Ramos (cell line): ENCODE results near the gene ZBTB40.

Experiments used
- in situ Hi-C: fragments of 300-500 bp; cut with MboI; formaldehyde crosslinking; loops from one replicate; pipeline ENCODE4 v1.14.3; 2022; ENCODE audit warnings: low sequenced_read_pairs; ENCODE audit not compliant: unreplicated experiment

Gene ZBTB40

DNA sequence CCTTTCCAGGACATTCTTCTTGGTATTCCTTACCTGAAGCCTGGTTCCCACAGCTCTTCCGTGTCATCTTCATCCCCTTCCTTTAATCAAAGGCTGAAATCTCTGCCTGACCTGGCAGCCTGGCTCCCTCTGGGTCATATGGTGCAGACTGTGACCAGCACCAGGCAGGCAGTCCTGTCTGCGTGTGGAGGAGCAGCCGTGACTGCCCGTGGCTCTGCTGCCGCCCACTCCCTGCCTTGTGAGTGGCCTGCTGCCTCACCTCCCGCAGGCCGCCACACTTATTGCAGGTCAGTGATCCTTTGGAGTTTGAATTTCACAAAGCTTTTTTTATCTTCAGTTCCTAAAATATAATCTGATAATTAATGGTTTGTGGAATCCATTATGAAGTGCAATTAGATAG lies 75.5 kb downstream of the ZBTB40 start:
- in situ Hi-C loops, result no loop called here

DNA sequence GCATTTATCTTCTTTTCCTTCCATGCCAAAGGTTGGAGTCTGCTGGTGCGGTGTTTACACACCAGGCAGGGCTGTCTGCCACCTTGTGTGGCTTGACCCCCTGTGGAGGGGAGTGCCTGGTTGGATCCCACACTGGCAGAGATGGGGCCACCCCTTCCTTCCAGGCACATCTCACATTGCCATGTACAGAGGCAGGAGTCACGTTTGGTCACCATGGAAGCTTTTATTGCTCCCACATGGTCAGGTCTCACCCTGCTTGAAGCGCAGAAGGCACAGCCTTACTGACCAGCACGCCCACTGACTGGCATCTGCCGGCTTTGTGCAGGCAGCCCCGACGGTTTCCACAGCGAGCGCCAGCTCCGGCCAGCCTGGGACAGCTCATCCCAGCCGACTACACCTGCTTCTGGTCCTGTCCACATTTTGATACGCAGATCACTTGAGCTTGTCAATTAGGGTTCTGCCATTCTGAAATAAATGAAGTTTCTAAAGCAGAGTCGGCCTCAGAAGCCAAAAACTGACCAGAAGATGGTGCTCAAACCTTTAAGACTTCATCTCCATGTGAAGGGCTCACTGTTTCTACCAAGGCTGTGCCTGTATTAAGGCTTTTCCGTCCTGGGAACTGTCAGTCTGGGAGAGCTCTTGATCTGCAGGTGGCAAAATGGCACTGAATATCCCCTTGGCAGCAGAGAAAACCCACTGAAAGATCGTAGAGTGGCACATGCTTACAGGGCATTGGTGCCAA lies 76.1 kb downstream of the ZBTB40 start:
- in situ Hi-C loops, result no loop called here

DNA sequence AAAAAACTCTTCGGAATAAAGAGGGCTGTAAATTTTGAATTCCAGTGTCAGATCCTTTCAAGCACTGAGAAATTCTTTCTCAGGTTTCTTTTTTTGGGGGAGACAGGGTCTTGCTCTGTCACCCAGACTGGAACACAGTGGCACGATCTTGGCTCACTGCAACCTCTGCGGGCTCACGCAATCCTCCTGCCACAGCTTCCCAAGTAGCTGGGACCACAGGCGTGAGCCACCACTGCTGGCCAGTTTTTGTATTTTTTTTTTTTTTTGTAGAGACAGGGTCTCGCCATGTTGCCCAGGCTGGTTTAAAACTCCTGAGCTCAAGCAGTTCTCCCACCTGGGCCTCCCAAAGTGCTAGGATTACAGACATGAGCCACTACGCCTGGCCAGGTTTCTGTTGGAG lies 76.8 kb downstream of the ZBTB40 start:
- in situ Hi-C loops, result no loop called here

DNA sequence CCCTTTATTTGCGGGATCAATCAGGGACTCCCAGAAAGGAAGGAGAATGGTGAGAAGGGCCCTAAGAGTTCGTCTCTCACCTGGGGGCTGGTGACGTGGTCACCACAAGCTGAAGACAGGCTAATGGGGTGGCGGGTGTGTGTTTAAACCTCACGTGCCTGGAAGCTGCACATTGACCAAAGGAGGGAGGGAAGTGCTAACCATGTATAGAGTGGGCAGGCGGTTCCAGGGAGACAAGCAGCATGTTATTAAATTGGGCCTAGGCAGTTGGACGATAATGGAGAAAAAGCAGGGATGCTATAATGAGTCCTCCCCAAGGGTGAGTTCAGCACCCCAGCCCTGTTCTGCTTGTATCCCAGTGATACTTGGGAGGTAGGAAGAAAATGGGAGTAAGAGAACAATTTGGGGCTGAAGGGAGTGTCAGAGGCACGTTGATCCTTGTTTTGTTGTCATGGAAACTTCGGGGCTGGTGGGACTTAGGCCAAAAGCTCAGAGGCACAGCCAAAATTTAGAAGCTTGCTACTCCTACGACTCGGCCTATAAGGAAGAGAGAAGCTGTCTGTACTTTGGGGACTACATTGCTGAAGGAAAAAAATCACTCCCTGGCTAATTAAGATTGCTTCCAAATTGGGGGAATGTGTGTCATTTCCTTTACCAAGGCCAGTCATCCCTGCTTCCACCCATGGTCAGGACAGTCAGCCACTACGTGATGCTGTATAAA lies 78.4 kb downstream of the ZBTB40 start:
- in situ Hi-C loops, result no loop called here

DNA sequence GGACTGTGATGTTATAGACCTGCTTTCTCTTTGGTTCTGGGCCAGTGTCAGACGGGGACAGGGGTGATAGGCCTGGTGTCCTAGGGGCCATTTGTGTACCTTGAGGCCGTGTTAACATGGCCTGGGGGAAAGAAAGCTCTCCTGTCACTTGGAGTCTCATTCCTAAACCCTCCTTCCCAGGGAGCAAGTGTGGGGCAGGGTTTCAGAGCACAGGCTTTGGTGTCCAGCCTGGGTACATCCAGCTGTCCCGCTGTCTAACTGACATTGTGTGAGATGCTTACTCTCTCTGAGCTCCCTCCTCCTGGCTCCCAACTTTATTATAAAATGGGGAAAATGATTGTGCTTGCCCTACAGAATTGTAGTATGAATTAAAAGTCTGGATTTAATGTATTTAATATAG lies 79.1 kb downstream of the ZBTB40 start:
- in situ Hi-C loops, result no loop called here

DNA sequence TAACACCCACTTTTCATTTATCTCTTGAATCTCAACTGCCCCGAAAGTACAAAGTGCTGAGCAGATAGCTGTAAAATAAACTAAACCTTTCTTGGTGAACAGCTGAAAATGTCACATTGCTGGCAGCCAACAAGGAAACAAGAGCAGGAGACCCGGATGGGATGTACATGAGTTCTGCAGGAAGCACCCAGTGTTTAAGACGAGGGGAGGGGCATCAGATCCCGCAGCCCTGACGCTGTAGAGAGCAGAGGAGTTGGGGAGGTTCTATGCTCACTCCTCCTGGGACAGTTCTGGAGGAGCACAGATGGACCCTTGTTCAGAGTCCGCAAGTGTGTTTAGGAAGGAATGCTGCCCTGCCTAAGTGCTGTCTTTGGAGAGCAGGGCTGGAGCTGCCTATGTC lies 79.6 kb downstream of the ZBTB40 start:
- in situ Hi-C loops, result no loop called here

DNA sequence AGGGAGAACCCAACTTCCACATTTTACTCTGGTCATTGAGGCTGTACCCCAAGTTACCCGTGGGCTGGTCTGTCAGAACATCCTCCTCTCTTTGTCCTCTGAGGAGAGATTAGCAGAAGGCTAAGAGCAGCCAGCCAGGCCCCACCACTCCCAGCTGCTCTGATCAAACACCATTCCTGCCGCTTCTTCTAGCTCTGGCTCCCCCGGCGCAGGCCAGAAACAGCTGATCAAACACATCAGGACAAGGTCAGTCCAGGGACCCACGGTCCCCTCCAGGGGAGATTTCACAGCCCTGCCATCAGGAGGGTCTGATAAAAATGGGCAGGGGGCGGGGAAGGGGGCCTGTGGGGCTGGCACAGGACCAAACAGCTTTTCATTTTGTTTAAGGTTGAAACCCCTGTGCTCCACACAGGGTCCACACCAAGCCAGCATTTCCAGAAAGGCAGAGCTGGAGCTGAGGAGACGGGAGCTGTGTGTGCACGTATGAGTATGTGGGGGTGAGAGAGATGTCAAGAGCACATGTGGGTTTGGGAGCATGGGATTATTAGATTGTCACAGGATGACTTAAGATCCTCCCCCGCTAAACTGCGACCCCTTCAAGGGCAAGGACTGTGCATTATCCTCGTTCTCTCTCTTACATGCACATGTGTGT lies 81.7 kb downstream of the ZBTB40 start:
- in situ Hi-C loops, result no loop called here

DNA sequence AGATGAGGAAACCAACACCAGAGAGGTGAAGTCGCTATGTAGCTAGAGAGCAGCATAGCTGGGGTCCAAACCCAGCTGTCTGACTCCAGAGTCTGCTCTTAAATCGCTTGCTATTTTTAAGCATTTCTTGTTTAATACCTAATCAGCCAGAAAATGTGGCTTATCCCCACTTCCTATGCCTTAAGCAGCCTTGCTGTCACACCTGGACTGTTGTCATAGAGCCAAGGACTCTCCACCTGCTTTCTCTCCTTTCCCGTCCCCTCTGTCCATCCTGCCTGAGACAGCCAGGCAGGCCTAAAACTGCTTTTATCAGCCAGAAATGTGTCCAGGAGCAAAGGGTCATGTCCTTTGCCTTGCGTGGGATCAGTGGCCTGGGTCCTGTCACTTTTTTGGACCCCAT lies 83.3 kb downstream of the ZBTB40 start:
- in situ Hi-C loops, result no loop called here

DNA sequence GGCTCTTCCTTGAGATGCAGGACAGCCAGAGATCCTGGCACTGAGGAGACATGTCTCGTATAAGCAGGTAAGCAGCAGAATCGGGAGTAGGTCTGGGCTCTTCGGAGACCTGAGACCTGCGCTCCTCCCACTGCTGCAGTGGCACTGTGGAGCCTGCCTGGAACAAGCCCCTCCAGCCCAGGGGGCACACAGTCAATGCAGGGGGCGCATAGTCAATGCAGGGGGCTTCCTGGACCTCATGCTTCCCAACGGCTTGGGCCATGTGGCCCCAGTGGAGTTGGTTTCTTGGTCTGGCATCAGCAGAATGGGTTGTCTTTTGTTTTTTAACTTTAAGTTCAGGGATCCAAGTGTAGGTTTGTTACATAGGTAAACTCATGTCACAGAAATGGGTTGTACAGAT lies 83.7 kb downstream of the ZBTB40 start:
- in situ Hi-C loops, result no loop called here

DNA sequence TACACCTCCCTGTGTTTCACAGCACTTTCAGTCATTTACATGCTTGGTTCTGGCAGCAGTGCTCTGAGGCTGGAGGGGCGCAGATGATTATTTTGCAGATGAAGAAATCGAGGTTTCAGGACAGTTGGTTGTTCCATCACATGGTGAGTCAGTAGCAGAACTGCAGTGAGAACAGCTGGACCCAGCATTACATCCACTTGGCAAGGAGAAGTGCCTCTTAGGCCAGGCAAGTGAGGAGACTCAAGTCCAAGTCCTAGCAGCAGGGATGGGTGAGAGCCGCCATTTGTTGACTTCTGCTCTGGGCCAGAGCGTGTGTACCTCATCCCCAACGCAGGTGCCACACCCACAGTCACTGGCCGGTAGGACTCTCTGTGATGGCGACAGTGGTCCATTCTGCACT lies 84.9 kb downstream of the ZBTB40 start:
- in situ Hi-C loops, result no loop called here

DNA sequence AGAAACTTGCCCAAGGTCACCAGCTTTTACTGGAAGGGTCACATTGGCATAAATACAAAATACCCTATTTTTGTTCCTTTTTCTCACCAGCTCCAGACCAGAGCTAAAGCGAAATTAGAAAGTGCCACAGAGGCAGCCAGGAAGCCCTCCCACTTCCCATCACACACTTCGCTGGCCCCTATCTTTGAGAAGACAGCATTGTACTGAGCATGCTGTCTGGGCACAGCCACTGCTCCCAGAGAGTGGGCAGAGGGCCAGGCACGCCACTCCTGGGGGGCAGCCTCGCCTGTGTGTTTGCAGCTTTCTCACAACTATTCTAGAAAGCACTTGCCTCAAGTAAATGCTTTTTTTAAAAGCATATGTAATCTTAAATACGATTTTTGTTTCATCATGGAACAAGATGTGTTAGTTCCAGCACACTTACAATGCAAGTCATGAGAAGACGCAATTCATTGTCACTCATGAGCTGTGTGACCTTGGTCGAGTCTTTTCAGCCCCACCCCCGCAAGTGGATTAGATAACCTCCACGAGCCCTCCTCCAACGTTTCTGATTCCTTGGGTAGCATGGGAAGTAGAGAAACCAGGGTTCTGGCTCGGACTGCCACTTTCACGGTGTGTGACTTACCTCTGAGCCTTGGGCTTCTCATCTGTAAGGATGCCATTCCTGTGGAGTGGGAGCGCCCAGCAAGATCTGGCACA lies 85.9 kb downstream of the ZBTB40 start:
- in situ Hi-C loops, result no loop called here

DNA sequence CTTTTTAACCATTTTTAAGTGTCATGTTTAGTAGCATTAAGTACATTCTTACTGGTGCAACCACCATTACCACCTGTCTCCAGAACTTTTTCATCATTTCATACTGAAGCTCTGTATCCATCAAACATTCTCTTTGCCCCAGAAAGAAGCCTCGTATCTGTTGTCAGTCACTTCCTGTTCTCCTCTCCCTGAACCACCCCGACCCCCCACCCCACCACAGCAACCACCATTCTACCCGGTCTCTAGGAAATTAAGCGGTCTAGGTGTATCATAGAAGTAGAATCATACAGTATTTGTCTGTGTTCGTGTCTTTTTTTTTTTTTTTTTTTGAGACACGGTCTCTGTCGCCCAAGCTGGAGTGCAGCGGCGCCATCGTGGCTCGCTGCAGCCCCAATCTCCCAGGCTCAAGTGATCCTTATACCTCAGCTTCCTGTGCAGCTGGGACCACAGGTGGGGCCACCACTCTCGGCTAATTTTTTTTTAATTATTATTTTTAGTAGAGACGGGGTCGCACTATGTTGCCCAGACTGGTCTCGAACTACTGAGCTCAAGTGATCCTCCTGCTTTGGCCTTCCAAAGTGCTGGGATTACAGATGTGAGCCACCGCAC lies 88.0 kb downstream of the ZBTB40 start:
- in situ Hi-C loops, result no loop called here

DNA sequence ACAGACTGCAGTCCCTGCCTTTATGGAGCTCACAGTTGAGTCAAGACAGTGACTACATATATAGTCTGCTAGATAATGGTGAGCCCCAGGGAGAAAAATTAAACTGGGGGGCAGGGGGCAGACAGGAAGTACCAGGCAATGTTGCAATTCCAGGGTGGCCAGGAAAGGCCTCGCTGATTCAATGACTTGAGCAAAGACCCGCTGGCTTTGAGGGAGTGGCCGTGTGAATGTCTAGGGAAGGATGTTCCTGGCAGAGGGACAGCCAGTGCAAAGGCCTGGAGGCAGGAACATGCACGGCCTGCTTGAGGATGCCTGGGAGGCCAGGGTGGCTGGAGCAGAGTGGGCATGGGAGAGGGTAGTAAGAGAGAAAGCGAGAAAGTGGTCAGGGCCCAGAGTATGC lies 88.7 kb downstream of the ZBTB40 start:
- in situ Hi-C loops, result no loop called here

DNA sequence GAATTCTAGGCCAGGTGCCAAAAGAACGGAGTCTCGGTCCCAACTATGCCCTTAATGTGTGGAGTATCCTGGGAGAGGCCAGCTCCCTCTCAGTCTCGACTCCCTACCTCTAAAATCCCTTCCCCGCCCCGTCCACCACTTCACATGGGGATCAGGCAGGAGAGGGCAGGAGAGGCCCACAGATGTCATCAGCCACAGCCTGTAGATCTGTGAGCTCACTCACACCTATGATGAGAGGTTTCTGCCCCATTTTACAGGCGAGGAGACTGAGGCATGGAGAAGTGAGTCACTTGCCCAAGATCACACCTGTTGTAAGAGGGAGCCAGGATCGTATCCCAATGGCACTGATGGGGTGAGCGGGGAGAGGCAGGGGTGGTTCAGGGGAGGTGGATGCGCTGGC lies 91.2 kb downstream of the ZBTB40 start:
- in situ Hi-C loops, result no loop called here

DNA sequence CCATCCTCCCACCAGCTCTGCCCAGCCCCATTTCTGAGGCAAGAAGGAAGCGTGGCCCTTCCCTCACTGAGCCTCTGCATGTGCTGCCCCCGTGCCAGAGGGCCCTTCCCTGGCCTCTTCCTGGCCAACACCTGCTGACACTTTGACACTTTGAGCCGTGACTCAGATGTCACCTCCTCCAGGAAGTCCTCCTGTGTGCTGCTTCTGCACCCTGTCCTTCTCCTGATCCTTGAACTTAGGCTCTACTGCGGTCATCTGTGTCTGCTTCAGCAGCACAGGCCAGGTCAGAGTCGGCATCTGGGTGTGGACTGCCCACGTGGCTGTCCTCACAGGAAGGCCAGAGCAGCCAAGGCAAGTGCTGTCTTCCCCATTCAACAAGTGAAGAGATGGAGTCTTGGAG lies 92.0 kb downstream of the ZBTB40 start:
- in situ Hi-C loops, result no loop called here

DNA sequence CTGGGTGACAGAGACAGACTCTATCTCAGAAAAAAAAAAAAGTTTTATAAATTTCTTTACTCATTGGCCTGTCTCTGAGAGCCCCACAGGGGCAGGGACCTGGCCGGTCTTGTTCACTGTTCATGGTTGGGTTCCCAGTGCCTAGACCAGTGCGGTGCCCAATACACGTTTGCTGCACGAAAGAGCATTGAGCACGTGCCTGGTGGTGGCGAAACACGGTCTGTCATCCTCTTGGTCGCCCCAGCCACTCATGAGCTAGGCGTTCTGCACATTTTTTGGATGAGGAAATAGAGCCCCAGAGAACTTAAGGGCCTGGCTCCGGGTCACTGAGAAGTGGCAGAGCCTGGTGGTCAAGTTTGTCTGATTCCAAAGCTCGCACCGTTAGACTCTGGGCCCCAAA lies 93.0 kb downstream of the ZBTB40 start:
- in situ Hi-C loops, result no loop called here

DNA sequence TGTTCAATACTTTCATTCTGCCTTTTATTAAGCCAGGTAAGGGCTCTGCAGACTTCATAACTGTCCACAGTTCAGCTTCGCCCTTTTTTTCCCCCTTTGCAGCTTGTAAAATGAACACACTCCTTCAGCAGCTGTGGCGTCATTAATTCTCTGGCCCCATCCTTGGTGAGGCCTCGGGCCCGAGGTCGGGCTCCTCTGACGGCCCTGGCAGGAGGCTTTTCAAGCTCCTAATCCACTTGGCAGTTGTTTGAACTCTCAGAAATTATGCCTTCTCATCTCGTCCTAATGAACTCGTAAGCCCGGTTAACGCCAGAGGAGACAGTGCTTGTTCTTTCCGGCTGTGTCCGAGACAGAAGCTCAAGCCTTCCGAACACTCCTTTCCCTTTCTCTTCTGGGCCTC lies 93.5 kb downstream of the ZBTB40 start:
- in situ Hi-C loops, result no loop called here

DNA sequence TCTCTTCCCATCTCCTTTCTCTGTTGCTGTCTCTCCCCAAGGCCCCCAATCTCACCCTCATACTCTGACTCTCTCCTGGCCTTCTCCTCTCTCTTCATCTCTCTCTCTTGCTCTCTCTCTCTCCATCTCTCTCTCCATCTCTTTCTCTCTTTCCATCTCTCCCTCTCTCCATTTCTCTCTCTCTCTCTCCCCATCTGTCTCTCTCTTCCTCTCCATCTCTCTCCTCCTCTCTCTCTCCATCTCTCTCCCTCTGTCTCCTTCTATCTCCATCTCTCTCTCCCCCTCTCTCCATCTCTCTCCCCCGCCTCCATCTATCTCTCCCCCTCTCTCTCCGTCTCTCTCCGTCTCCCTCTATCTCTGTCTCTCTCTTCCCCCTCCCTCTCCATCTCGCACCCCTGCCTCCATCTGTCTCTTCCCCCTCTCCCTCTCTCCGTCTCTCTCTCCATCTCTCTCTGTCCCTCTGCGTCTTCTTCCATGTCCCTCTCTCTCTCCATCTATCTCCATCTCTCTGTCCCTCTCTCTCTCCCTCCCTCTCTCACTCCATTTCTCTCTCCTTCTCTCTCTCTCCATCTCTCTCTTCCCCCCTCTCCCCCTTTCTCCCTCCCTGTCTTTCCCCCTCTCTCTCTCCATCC lies 95.7 kb downstream of the ZBTB40 start:
- in situ Hi-C loops, result no loop called here

DNA sequence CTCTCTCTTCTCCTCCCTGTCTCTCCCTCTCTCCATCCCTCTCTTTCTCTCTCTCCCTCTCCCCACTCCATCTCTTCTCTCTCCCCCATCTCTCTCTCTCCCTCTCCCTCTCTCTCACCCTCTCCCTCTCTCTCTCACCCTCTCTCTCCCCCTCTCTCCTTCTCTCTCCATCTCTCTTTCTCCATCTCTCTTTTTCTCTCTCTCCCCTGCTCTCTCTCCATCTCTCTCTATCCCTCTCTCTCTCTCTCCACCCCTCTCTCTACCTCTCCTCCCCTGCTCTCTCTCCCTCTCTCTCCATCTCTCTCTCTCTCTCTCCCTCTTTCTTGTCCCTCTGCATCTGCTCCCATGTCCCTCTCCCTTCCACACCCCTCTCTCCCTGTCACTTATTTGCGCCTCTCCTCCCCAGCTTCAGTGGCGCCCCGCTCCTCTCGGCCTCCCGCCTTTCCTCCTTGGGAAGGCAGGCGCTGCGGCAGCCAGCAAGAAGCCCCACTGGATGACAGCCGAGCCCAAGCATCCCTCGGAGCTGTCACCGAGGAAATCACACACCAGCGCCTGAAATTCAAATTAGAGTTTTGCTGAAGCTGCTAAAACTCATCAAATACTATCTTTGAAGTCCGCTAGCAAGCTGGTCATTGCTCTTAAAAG lies 96.3 kb downstream of the ZBTB40 start:
- in situ Hi-C loops, result no loop called here

DNA sequence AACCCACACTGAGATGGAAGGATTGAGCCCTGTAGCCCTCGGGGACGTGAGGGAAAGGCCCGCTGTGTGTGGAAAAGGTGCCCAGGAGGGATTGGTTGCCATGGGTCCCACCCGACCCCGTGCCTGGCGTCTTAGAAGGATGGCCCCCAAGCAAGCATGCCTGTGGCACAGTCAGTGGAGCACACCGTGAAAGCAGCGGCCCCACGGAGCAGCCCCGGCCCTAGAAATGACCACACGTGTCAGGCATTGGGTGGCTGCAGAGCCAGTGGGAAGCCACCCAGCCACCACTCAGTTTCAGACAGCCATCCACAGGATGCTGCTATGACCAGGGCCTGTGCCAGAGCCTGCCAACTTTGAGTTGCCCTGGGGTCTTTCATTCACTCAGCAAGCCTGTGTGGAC lies 98.4 kb downstream of the ZBTB40 start:
- in situ Hi-C loops, result no loop called here
